GM19099 (cell line): ENCODE results near the gene ZNF436.

Source experiments
- POLR2A ChIP-seq: IDR thresholded peaks from 3 replicates; pipeline ENCODE4 v1.6.1; 2011; ENCODE audit warnings: low read depth; ENCODE audit not compliant: insufficient read length; ENCODE audit errors: extremely low read depth

ZNF436 gene

DNA sequence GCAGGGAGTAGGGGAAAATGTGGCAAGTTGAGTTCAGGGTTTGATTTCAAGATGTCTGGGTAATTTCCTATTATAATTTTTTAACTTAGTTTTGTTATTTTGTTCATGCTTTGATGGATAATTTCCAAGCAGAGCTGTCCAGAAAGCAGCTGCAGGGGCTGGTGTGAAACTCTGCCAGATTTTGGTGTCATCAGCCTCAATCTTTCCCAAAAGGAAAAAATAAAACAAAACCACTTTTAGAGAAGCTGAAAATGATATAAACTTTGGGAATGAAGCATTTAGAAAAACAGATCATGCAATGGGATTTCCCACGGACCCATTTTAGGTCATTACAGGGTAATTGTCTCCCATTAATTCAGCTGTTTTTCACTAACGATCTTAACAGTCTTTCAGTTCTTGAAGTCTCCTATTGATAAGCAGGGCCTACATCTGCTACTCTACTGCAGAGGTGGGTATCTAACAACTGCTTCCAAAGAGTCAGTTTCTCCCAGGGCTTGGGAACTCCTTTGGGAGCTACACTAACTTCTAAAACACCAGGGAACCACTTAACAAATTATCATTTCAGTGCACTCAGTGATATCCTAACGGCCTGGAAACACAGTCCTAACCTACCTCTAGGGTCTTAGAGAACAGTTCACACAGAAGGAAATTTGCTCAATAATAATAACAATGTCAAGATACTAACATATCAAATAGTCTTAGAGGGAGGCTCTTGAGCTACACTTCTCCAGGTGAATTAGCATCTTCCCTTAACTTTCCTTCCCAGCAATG is 12.3 kb downstream of the ZNF436 start:
- no peak for TF ChIP-seq POLR2A

- TF ChIP-seq POLR2A, result no peak
Measured at GRCh38 chr1:23356471-23357137, 13.0 kb downstream of the ZNF436 start.

- TF ChIP-seq POLR2A, result no peak
Measured at GRCh38 chr1:23354245-23354644, 15.4 kb downstream of the ZNF436 start.

- TF ChIP-seq POLR2A, result no peak
Measured at GRCh38 chr1:23352096-23352695, 17.4 kb downstream of the ZNF436 start.

DNA sequence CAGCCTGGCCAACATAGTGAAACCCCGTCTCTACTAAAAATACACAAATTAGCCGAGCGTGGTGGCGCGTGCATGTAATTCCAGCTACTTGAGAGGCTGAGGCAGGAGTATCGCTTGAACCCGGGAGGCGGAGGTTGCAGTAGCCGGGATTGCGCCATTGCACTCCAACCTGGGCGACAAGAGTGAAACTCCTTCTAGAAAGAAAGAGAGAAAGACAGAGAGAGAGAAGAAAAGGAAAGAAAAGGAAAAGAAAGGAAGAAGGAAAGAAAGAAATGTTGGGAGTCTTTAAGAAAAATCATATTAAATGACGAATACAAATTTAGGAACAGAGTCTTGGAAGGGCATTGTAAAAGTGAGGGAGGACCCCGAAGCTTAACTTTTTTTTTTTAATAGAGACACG is 23.7 kb downstream of the ZNF436 start:
- no peak for TF ChIP-seq POLR2A

GRCh38 chr1:23344987-23345472 is 24.6 kb downstream of the ZNF436 start:
- no peak for TF ChIP-seq POLR2A

GRCh38 chr1:23344111-23344986 is 25.3 kb downstream of the ZNF436 start, which contains the start of gene HNRNPR:
TSS of gene HNRNPR (minus strand) at chr1:23344284. CDS start at chr1:23341008, 3,276 bp downstream.
- peak; percentile 93 for TF ChIP-seq POLR2A

- no peak for TF ChIP-seq POLR2A
Measured at GRCh38 chr1:23343221-23344110, 26.2 kb downstream of the ZNF436 start.

DNA sequence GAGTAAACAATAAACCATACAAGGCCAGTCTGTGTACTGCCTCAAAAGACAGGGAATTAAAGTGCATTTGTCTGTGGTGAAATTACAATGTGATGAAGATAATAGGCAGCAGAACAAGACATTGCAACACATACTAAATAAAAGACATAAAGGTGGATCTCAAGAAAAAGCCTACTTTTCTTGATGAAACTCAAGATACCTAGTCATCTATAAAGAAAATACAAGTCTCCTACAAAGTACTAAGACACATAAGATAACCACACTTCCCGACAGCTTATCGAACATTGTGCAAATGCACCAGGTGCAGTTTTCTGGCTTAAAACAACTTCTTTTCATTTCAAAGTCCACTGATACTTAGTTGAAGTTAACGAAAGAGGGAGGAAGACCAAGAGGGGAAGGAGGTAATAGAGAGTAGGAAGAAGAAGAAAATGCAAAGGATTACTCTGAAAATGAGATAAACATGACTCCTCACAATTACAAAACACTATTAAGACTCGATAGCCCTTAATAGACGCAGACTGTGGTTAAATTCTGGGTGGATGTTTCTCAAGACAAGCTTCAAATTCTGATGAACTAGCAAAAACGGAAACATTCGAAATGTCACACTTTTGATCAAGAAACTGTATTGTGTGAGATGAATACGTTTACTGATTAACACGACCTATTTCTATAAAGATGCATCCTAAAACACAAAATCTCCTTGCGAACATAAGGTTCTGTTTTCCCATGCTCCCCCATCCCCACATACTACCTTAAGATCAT is 27.5 kb downstream of the ZNF436 start:
- no peak for TF ChIP-seq POLR2A

DNA sequence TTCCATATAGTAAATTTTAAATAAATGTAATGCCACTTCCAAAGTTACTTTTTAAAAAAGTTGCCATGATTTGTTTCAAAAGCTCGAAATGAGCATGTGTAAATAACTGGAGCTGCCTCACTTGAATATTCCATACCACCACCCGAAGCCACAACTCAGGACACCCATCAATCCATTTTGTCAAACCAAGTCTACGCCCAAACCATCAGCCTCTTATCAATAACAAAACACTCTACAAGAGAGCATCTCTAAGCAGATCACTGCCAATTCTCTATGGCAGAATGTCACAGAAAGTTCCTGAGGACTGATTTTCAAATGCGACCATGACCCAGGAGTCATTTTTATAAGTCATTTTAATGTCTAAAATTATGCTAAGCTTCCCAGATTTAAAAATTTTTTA is 30.0 kb downstream of the ZNF436 start:
- TF ChIP-seq POLR2A, result no peak

- no peak for TF ChIP-seq POLR2A
Measured at GRCh38 chr1:23337869-23338268, 31.8 kb downstream of the ZNF436 start.

GRCh38 chr1:23331713-23332112 is 37.9 kb downstream of the ZNF436 start:
- TF ChIP-seq POLR2A, result no peak

DNA sequence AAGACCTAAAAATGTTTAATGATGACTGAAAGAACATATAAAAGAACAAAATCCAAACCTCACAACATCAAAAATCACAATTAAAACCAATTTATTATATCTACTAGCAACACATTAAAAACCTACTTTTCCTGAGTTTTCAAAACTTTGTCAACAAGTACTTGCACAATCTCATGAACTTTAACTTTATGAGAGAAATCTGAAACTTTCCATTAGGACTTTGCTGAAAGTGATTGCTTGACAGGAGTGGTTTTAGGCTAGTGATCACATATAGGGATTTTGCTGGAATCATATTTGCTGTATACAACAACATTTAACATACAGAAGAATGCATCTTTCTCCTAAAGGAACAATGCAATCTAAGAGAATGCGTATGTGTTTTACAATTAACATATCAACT is 38.8 kb downstream of the ZNF436 start:
- no peak for TF ChIP-seq POLR2A
